ENCODE data around the gene FKBP5. TPM values are rescaled to one million over a fixed set of nuclear protein-coding genes. Genes with fewer than 3 reads are reported as not detected.

FKBP5 gene
- total and polyA plus RNA-seq, 2 of the 4 experiments (the other 2 are of a cell fraction), result 6.8 to 7.0 TPM

- BruUV-seq (replicated peaks), result no TSS peak
- H3K14ac ChIP-seq (replicated peaks; ENCODE audit: low read depth, low read length), result no peak overlapping the region
- intact Hi-C loops (cut with micrococcal nuclease) (no loop called here), in situ Hi-C loops (cut with MboI; ENCODE audit: low sequenced_read_pairs) (loop anchor here (25.0 kb wide), 1 partner anchor 419 kb away; no protein-coding TSS in a partner anchor), dilution Hi-C loops (cut with HindIII; ENCODE audit: low sequenced_read_pairs, unreplicated experiment) (no loop called here)
- peak overlapping the region in 1 of 2 experiments; percentile 43; a peak in 1 of 4 replicates for H4K8ac ChIP-seq (ENCODE audit: low read depth in 2 of 2, low read length in 2 of 2)
- no peak overlapping the region for H2AK9ac ChIP-seq (replicated peaks; ENCODE audit: low read depth, low read length, poor library complexity)
- peak overlapping the region; percentile 68 for H3K4me2 ChIP-seq (ENCODE audit: low read depth, low read length)
- POLR2A ChIA-PET (ENCODE audit: unreplicated experiment), result no interaction called here
- no peak overlapping the region for H2BK5ac ChIP-seq (ENCODE audit: low read depth, low read length, poor library complexity, severe bottlenecking)
- H4K20me1 ChIP-seq (ENCODE audit: insufficient read depth, low read length), result no peaks in the 10 kb centered on the region
- no peak overlapping the region for H4K91ac ChIP-seq (ENCODE audit: insufficient read depth, low read depth, low read length)
- no peaks in the 10 kb centered on the region for H3K9me3 ChIP-seq (ENCODE audit: control insufficient read depth, insufficient read depth, low read length)
- DNase-seq (no peak), ATAC-seq (ENCODE audit: low read depth) (no peak)
- H3K27ac ChIP-seq (ENCODE audit: insufficient read depth, low read length), result peak overlapping the region; percentile 26; the same call in 1 of the 2 replicates
- H2BK15ac ChIP-seq (ENCODE audit: low read depth, low read length), result peak overlapping the region; percentile 59; the same call in 1 of the 3 replicates
- H4K5ac ChIP-seq (ENCODE audit: low read depth, low read length), result peak overlapping the region; percentile 21; the same call in 1 of the 2 replicates
- H3K4me3 ChIP-seq (ENCODE audit: insufficient read depth, low read depth, low read length), result peak overlapping the region; percentile 22; the same call in 1 of the 2 replicates
- H3K23ac ChIP-seq (ENCODE audit: low read depth, low read length), result no peak overlapping the region
- WGBS, 2 experiments (ENCODE audit: extremely low coverage in 2 of 2, insufficient read length in 1 of 2), result 13% methylated on average over 4 of the region's 15 CpGs; no CpG with 5 or more reads in 1 of the 2 experiments
- H2BK20ac ChIP-seq (ENCODE audit: low read depth, low read length), result 0 out of 2 replicates have a peak overlapping the region, but pooled peaks have one; percentile 7
- TF ChIP-seq RAD21 (IDR thresholded peaks at IDR 0.05; ENCODE audit: low read length) (no peak), MAZ (IDR thresholded peaks at IDR 0.05; ENCODE audit: borderline replicate concordance, low read depth, low read length) (no peak), MXI1 (IDR thresholded peaks at IDR 0.05; ENCODE audit: borderline replicate concordance, low read depth, low read length) (no peak), MAFK (IDR thresholded peaks at IDR 0.05; ENCODE audit: low read depth, low read length) (no peak), ELK1 (IDR thresholded peaks at IDR 0.05; ENCODE audit: borderline replicate concordance, low read depth, low read length) (no peak)
- TF ChIP-seq, protein P1, sequence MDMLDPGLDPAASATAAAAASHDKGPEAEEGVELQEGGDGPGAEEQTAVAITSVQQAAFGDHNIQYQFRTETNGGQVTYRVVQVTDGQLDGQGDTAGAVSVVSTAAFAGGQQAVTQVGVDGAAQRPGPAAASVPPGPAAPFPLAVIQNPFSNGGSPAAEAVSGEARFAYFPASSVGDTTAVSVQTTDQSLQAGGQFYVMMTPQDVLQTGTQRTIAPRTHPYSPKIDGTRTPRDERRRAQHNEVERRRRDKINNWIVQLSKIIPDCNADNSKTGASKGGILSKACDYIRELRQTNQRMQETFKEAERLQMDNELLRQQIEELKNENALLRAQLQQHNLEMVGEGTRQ (IDR thresholded peaks at IDR 0.05; ENCODE audit: low read depth, low read length), result no peak
- no peak overlapping the region for H3K56ac ChIP-seq (ENCODE audit: extremely low read depth, insufficient read depth, low read length)
- no peak overlapping the region for H3K4ac ChIP-seq (ENCODE audit: low read depth, low read length)
- H2BK120ac ChIP-seq (ENCODE audit: low read depth, low read length), result peak overlapping the region; percentile 44
- CTCF ChIA-PET, result no interaction called here
- peaks cover 15% of the 10 kb centered on the region for H3K4me1 ChIP-seq (ENCODE audit: control insufficient read depth, insufficient read depth, low read length)
- H3K18ac ChIP-seq (ENCODE audit: low read depth, low read length), result no peak overlapping the region
- H3K27me3 ChIP-seq (ENCODE audit: control insufficient read depth, insufficient read depth, low read length), result no peaks in the 10 kb centered on the region
- peak overlapping the region; percentile 5; the same call in 1 of the 2 replicates for H2AK5ac ChIP-seq (ENCODE audit: low read depth, low read length)
- H3K9ac ChIP-seq (ENCODE audit: low read depth, low read length), result no peak overlapping the region
- peaks cover 12% of the 10 kb centered on the region for H3K9me1 ChIP-seq (ENCODE audit: insufficient read depth, low read length)
- no peaks in the 10 kb centered on the region for H3K36me3 ChIP-seq (ENCODE audit: control insufficient read depth, insufficient read depth, low read length)
- H3K79me1 ChIP-seq (ENCODE audit: low read depth in 1 of 2, low read length in 2 of 2), result no peaks in the 10 kb centered on the region
- H2AFZ ChIP-seq (replicated peaks; ENCODE audit: low read length, poor library complexity), result peak overlapping the region; percentile 94
Observed at GRCh38 chr6:35730745-35731413, 42.2 kb upstream of the FKBP5 start.
